ENCODE measurements around the gene FOXP4. TPM values are rescaled to one million over a fixed set of nuclear protein-coding genes. Genes with fewer than 3 reads are reported as not detected.

Gene FOXP4
- total and polyA plus RNA-seq, 2 of the 13 experiments (the other 11 are each of a cell fraction or from before 2014, with no cell fraction given) = 11.0 to 12.4 TPM

GRCh38 chr6:41572613-41573012 is 26.4 kb downstream of the FOXP4 start (continued):
- TF ChIP-seq BRF2 (CRISPR knock-in tag; IDR thresholded peaks at IDR 0.05) = no peak
- no peak for TF ChIP-seq ZMAT5 (CRISPR knock-in tag; IDR thresholded peaks at IDR 0.05; ENCODE audit: borderline replicate concordance, low read depth)
- no peak for TF ChIP-seq FOXK2 (IDR thresholded peaks at IDR 0.05)

GRCh38 chr6:41573276-41573675 is 27.1 kb downstream of the FOXP4 start:
- Histone ChIP-seq H3K4me2 (ENCODE audit: low read depth, low read length) (no peak overlapping the region), H3K4me1 (ENCODE audit: insufficient read depth, low read length) (peaks cover 73% of the 10 kb centered on the region), H3K27ac (ENCODE audit: extremely low read length, insufficient read depth, low read length) (no peak overlapping the region), H3K4me3 (replicated peaks in 1 of 3; ENCODE audit: insufficient read depth in 1 of 3, low read depth in 2 of 3, low read length in 3 of 3) (no peak overlapping the region), H4K20me1 (ENCODE audit: insufficient read depth, low read length) (no peaks in the 10 kb centered on the region; the same call in 1 of the 2 replicates), H3K9ac (ENCODE audit: insufficient read depth, low read depth, low read length) (no peak overlapping the region), H3K79me2 (ENCODE audit: insufficient read depth, low read length) (peaks cover 56% of the 10 kb centered on the region), H2AFZ (ENCODE audit: low read length) (no peak overlapping the region), H3K27me3 (ENCODE audit: control insufficient read depth in 1 of 2, insufficient read depth in 2 of 2, low read length in 2 of 2) (no peaks in the 10 kb centered on the region), H3K36me3 (replicated peaks in 1 of 2; ENCODE audit: control insufficient read depth in 1 of 2, insufficient read depth in 2 of 2, low read length in 2 of 2) (peaks cover 43 to 65% of the 10 kb centered on the region in 2 experiments), H3K9me3 (ENCODE audit: low read length) (no peaks in the 10 kb centered on the region)
- CTCF ChIA-PET (ENCODE audit: low intra/inter-chr PET ratio, low total read pairs) = no interaction called here
- BruUV-seq (replicated peaks) = no TSS peak
- WGBS (ENCODE audit: low lambda C conversion rate) = over 99% methylated on average over 7 of the region's 7 CpGs
- POLR2A ChIA-PET = no interaction called here
- ATAC-seq = no peak
- FAIRE-seq = no peak
- intact Hi-C loops (cut with micrococcal nuclease; ENCODE audit: unreplicated experiment) = no loop called here
- DNase-seq (ENCODE audit: low spot score) = no peak
- in situ Hi-C loops (cut with HindIII; ENCODE audit: extremely low pct_ligation_motif_present, low pct_unique_long_range_greater_than_20kb) = no loop called here
- TF ChIP-seq ZNF275 (CRISPR knock-in tag; IDR thresholded peaks at IDR 0.05; ENCODE audit: borderline replicate concordance) = no peak
- TF ChIP-seq NFIB (CRISPR knock-in tag; IDR thresholded peaks at IDR 0.05; ENCODE audit: borderline replicate concordance) = no peak
- no peak for TF ChIP-seq STAT5B (CRISPR knock-in tag; IDR thresholded peaks at IDR 0.05)
- TF ChIP-seq TBP (CRISPR knock-in tag; IDR thresholded peaks at IDR 0.05) = no peak
- TF ChIP-seq ZNF546 (CRISPR knock-in tag; conservative IDR thresholded peaks at IDR 0.05) = no peak
- TF ChIP-seq HBP1 (CRISPR knock-in tag; IDR thresholded peaks at IDR 0.05; ENCODE audit: low read depth) = no peak
- no peak for TF ChIP-seq ETV6 (CRISPR knock-in tag; conservative IDR thresholded peaks at IDR 0.05)
- TF ChIP-seq STAT6 (CRISPR knock-in tag; IDR thresholded peaks at IDR 0.05; ENCODE audit: borderline replicate concordance) = no peak
- TF ChIP-seq NCOA1 (CRISPR knock-in tag; IDR thresholded peaks at IDR 0.05) = no peak
- no peak for TF ChIP-seq ATF4 (CRISPR knock-in tag; IDR thresholded peaks at IDR 0.05)
- TF ChIP-seq ZNF83 (CRISPR knock-in tag; IDR thresholded peaks at IDR 0.05; ENCODE audit: borderline replicate concordance) = no peak
- TF ChIP-seq HNF4A (CRISPR knock-in tag; IDR thresholded peaks at IDR 0.05) = no peak

All from HepG2 (cell line).